GM12878 (cell line): ENCODE results near the gene TMEM50B. TPM values are rescaled to one million over a fixed set of nuclear protein-coding genes. Genes with fewer than 3 reads are reported as not detected.

Experiments used
- ATAC-seq: fragments of 200-7000 bp; cut with Tn5 transposase; 3 replicates; pipeline ENCODE4 v1.9.1; 2020; ENCODE audit warnings: mild to moderate bottlenecking, moderate library complexity
- BruUV-seq: library from RNA; stranded (reverse); fragments of 400-500 nt; replicated peaks from 2 replicates; lab custom pipeline; 2021; lab: Mats Ljungman, UMichigan
- CTCF ChIA-PET: fragments of 300-600 bp; sonication (Branson Sonifier 250); formaldehyde crosslinking; extraction: SDS; loops from one replicate; lab custom pipeline; 2021; ENCODE audit warnings: inconsistent platforms; lab: Yijun Ruan, JAX
- POLR2A ChIA-PET: fragments of 350-600 bp; formaldehyde crosslinking; extraction: SDS; loops from one replicate; lab custom pipeline; 2021; ENCODE audit warnings: inconsistent platforms; lab: Charles Lee
- RAD21 ChIA-PET: fragments of 300-600 bp; sonication (Branson Sonifier 250); formaldehyde crosslinking; loops from one replicate; lab custom pipeline; 2023; ENCODE audit warnings: antibody characterized with exemption; ENCODE audit not compliant: unreplicated experiment; lab: Charles Lee
- SMC1A ChIA-PET: fragments of 300-600 bp; sonication (Branson Sonifier 250); formaldehyde crosslinking; loops from one replicate; lab custom pipeline; 2023; ENCODE audit not compliant: unreplicated experiment, uncharacterized antibody; lab: Charles Lee
- DNase-seq: peaks from one replicate; pipeline ENCODE4 v3.0.0-alpha.2; 2011; ENCODE audit warnings: low read depth, low spot score
- FAIRE-seq: peaks from 3 replicates; lab custom pipeline; 2011; peaks lifted over from hg19 to GRCh38; lab: Jason Lieb, UNC
- H2AFZ ChIP-seq: 2 replicates; pipeline ENCODE4 v1.6.0; 2011; ENCODE audit warnings: low read depth, low read length, control low read depth; ENCODE audit not compliant: control insufficient read depth
- H3K27ac ChIP-seq: 2 replicates; pipeline ENCODE4 v1.5.1; 2011; ENCODE audit warnings: control low read depth; ENCODE audit not compliant: control insufficient read depth, insufficient read depth
- H3K27me3 ChIP-seq, 2 experiments: replicated peaks in 1 of 2; 2 replicates each; pipeline versions ENCODE4 v1.6.0 to v1.6.1; 2011; ENCODE audit warnings: low read length in 1 of 2; ENCODE audit not compliant: control insufficient read depth in 2 of 2, insufficient read depth in 2 of 2
- H3K36me3 ChIP-seq, 2 experiments: 2 replicates each; pipeline ENCODE4 v1.5.1; 2011; ENCODE audit warnings: low read length in 1 of 2; ENCODE audit not compliant: control insufficient read depth in 2 of 2, insufficient read depth in 2 of 2
- H3K4me1 ChIP-seq: 2 replicates; pipeline ENCODE4 v1.6.1; 2011; ENCODE audit warnings: mild to moderate bottlenecking, low read length, moderate library complexity, mixed read lengths; ENCODE audit not compliant: control insufficient read depth, insufficient read depth
- H3K4me2 ChIP-seq: 2 replicates; pipeline ENCODE4 v1.6.0; 2011; ENCODE audit warnings: control low read depth; ENCODE audit not compliant: control insufficient read depth, insufficient read depth
- H3K4me3 ChIP-seq: fragments of 200-600 bp; sonication (generic); 2 replicates; pipeline ENCODE4 v1.5.1; 2016
- H3K79me2 ChIP-seq: 2 replicates; pipeline ENCODE4 v1.6.0; 2011; ENCODE audit warnings: low read length; ENCODE audit not compliant: control insufficient read depth, insufficient read depth
- H3K9ac ChIP-seq: 2 replicates; pipeline ENCODE4 v1.8.0; 2011; ENCODE audit warnings: low read length, control low read depth, mixed read lengths; ENCODE audit not compliant: control insufficient read depth, insufficient read depth
- H3K9me3 ChIP-seq: replicated peaks from 3 replicates; pipeline ENCODE4 v1.5.1; 2011; ENCODE audit warnings: mild to moderate bottlenecking, low read length; ENCODE audit not compliant: control insufficient read depth, insufficient read depth
- H4K20me1 ChIP-seq: 2 replicates; pipeline ENCODE4 v1.6.0; 2011; ENCODE audit not compliant: control insufficient read depth, insufficient read depth
- ATF7 ChIP-seq: fragments of 450-650 bp; IDR thresholded peaks from 2 replicates; pipeline ENCODE4 v1.6.1; 2016; ENCODE audit warnings: low read depth, mild to moderate bottlenecking
- BHLHE40 ChIP-seq, 2 experiments: fragments of 450-650 bp in 1 of 2; IDR thresholded peaks; 2 replicates each; pipeline ENCODE4 v1.6.1; 2011 to 2017; ENCODE audit warnings: low read depth in 2 of 2, borderline replicate concordance in 1 of 2, improper control_type of control experiment in 1 of 2, low read length in 1 of 2, mild to moderate bottlenecking in 1 of 2
- DPF2 ChIP-seq: fragments of 450-650 bp; IDR thresholded peaks from 2 replicates; pipeline ENCODE4 v1.6.1; 2017; ENCODE audit warnings: mild to moderate bottlenecking
- GATAD2B ChIP-seq: fragments of 450-650 bp; conservative IDR thresholded peaks from 2 replicates; pipeline ENCODE4 v1.6.1; 2017; ENCODE audit warnings: low read depth, mild to moderate bottlenecking, moderate library complexity
- HCFC1 ChIP-seq: fragments of 150-350 bp; IDR thresholded peaks from 2 replicates; pipeline ENCODE4 v1.6.1; 2014; ENCODE audit warnings: low read length
- KDM1A ChIP-seq: fragments of 200-600 bp; sonication (generic); IDR thresholded peaks from 2 replicates; pipeline ENCODE4 v1.6.1; 2016; ENCODE audit warnings: borderline replicate concordance
- LARP7 ChIP-seq: fragments of 450-650 bp; IDR thresholded peaks from 2 replicates; pipeline ENCODE4 v1.6.1; 2017; ENCODE audit warnings: mild to moderate bottlenecking
- NFYA ChIP-seq: IDR thresholded peaks from 2 replicates; pipeline ENCODE4 v1.6.1; 2011; ENCODE audit warnings: low read depth, mild to moderate bottlenecking, low read length, improper control_type of control experiment, borderline replicate concordance
- NR2F1 ChIP-seq: fragments of 450-650 bp; conservative IDR thresholded peaks from 2 replicates; pipeline ENCODE4 v1.6.1; 2017; ENCODE audit warnings: mild to moderate bottlenecking
- PKNOX1 ChIP-seq: fragments of 450-650 bp; IDR thresholded peaks from 2 replicates; pipeline ENCODE4 v1.6.1; 2016; ENCODE audit warnings: mild to moderate bottlenecking
- POLR2A ChIP-seq: IDR thresholded peaks from 2 replicates; pipeline ENCODE4 v1.6.1; 2011; ENCODE audit warnings: low read depth, mild to moderate bottlenecking, low read length
- RAD51 ChIP-seq: fragments of 450-650 bp; IDR thresholded peaks from 2 replicates; pipeline ENCODE4 v1.6.1; 2016; ENCODE audit warnings: moderate library complexity, mild to moderate bottlenecking, inconsistent platforms
- RUNX3 ChIP-seq: IDR thresholded peaks from 2 replicates; pipeline ENCODE4 v1.6.1; 2012; ENCODE audit warnings: low read length, inconsistent platforms
- SMARCA5 ChIP-seq: fragments of 450-650 bp; IDR thresholded peaks from 2 replicates; pipeline ENCODE4 v1.6.1; 2017; ENCODE audit warnings: mild to moderate bottlenecking
- STAT3 ChIP-seq: IDR thresholded peaks from 2 replicates; pipeline ENCODE4 v1.6.1; 2011; ENCODE audit warnings: low read depth, low read length, improper control_type of control experiment
- ZNF687 ChIP-seq: fragments of 450-650 bp; IDR thresholded peaks from 2 replicates; pipeline ENCODE4 v1.6.1; 2017; ENCODE audit warnings: mild to moderate bottlenecking, moderate library complexity
- WGBS: methylation state at CpG from one replicate; pipeline ENCODE4 v1.1.6; 2016; ENCODE audit warnings: low lambda C conversion rate; ENCODE audit not compliant: insufficient replicate concordance, insufficient coverage; ENCODE audit errors: missing lambda C conversion rate; 5-methylcytosine and 5-hydroxymethylcytosine counted together
- in situ Hi-C: fragments of 300-500 bp; cut with MboI; formaldehyde crosslinking; loops from 9 replicates; pipeline ENCODE4 v1.14.3; 2018; ENCODE audit warnings: mixed read lengths
- intact Hi-C: fragments of 100-400 bp; cut with micrococcal nuclease; formaldehyde crosslinking; loops from one replicate; pipeline ENCODE4 v1.14.2; 2022; ENCODE audit not compliant: unreplicated experiment
- polyA plus RNA-seq, 11 experiments: library from polyadenylated mRNA; depleted of rRNA in 4 of 11; unstranded in 6 of 11; stranded (reverse) in 5 of 11; fragments of >200 nt; fragmentation: Nextera tagmentation in 4 of 11; fragmentation: Illumina TruSeq in 1 of 11; extraction: Ambion mirVana in 4 of 11; extraction: Trizol in 1 of 11; gene quantifications; 1 replicate in 1 of 11; 2 replicates in 10 of 11; pipeline versions ENCODE4 v1.2.1 to v1.2.3, GENCODE V29; 2011 to 2016; ENCODE audit warnings: inconsistent platforms in 2 of 11, missing spikeins in 2 of 11, low read depth in 1 of 11
- total RNA-seq, 4 experiments: library from RNA; depleted of rRNA in 3 of 4; stranded (reverse); fragments of >200 nt in 3 of 4; fragmentation: Illumina TruSeq in 1 of 4; extraction: Trizol in 1 of 4; gene quantifications; 2 replicates each; pipeline versions ENCODE4 v1.2.1 to v1.2.3, GENCODE V29; 2013 to 2021
- TF ChIP-seq, protein P1 (sequence below): IDR thresholded peaks from 2 replicates; pipeline ENCODE4 v1.6.1; 2011; ENCODE audit warnings: mild to moderate bottlenecking, low read depth, low read length, moderate library complexity; ENCODE audit not compliant: insufficient replicate concordance
- TF ChIP-seq, protein P2 (sequence below): IDR thresholded peaks from 2 replicates; pipeline ENCODE4 v1.6.1; 2011; ENCODE audit warnings: low read depth, mild to moderate bottlenecking, low read length, moderate library complexity, borderline replicate concordance; ENCODE audit errors: extremely low read depth

The TMEM50B gene
- total and polyA plus RNA-seq, 10 of the 15 experiments (the other 5 are each of a cell fraction or from before 2014, with no cell fraction given): 12.1 to 42.1 (median 18.2) TPM

GRCh38 chr21:33412832-33413519 lies 66.8 kb downstream of the TMEM50B start:
- Histone ChIP-seq H3K27ac (peak overlapping the region; percentile 22; the same call in 1 of the 2 replicates), H3K36me3 (peaks cover 14 to 40% of the 10 kb centered on the region in 2 experiments), H3K4me3 (peak overlapping the region; percentile 10; the same call in 1 of the 2 replicates), H2AFZ (no peak overlapping the region), H3K4me1 (peaks cover 22% of the 10 kb centered on the region), H3K9ac (no peak overlapping the region), H4K20me1 (peaks cover 6% of the 10 kb centered on the region), H3K79me2 (peaks cover 73% of the 10 kb centered on the region), H3K9me3 (no peaks in the 10 kb centered on the region), H3K27me3 (no peaks in the 10 kb centered on the region), H3K4me2 (peak overlapping the region; percentile 56)
- RAD21 ChIA-PET: interaction anchor here (1.0 to 4.0 kb wide), 11 partner anchors 9 to 213 kb away, joined by 3 to 33 read pairs (median 4); no protein-coding TSS in a partner anchor
- no peak for FAIRE-seq
- WGBS: 32% methylated on average over 9 of the region's 9 CpGs
- CTCF ChIA-PET: interaction anchor here (0.6 to 2.5 kb wide), 12 partner anchors 8 to 580 kb away, joined by 3 to 8 read pairs (median 4); no protein-coding TSS in a partner anchor
- DNase-seq: no peak
- ATAC-seq: peak; percentile 84
- in situ Hi-C loops: no loop called here
- intact Hi-C loops: no loop called here
- BruUV-seq: no TSS peak
- SMC1A ChIA-PET: interaction anchor here (0.7 to 4.8 kb wide), 14 partner anchors 8 to 175 kb away, joined by 3 to 29 read pairs (median 6); no protein-coding TSS in a partner anchor
- POLR2A ChIA-PET: interaction anchor here (1.3 to 2.1 kb wide), 4 partner anchors 8 to 29 kb away, joined by 4 to 7 read pairs (median 6); no protein-coding TSS in a partner anchor
- peak in 1 of 2 experiments; percentile 10; a peak in 1 of 4 replicates for TF ChIP-seq BHLHE40 (IDR thresholded peaks at IDR 0.05; ENCODE audit: borderline replicate concordance in 1 of 2, low read depth in 2 of 2, low read length in 1 of 2)
- no peak for TF ChIP-seq HCFC1
- TF ChIP-seq SMARCA5: no peak
- TF ChIP-seq RAD51: peak; percentile 80
- TF ChIP-seq NR2F1: peak; percentile 60; the same call in 1 of the 2 replicates
- no peak for TF ChIP-seq LARP7
- TF ChIP-seq ZNF687: peak; percentile 95
- TF ChIP-seq, protein P1, sequence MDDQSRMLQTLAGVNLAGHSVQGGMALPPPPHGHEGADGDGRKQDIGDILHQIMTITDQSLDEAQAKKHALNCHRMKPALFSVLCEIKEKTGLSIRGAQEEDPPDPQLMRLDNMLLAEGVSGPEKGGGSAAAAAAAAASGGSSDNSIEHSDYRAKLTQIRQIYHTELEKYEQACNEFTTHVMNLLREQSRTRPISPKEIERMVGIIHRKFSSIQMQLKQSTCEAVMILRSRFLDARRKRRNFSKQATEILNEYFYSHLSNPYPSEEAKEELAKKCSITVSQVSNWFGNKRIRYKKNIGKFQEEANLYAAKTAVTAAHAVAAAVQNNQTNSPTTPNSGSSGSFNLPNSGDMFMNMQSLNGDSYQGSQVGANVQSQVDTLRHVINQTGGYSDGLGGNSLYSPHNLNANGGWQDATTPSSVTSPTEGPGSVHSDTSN: peak; percentile 83
- no peak for TF ChIP-seq NFYA
- TF ChIP-seq, protein P2, sequence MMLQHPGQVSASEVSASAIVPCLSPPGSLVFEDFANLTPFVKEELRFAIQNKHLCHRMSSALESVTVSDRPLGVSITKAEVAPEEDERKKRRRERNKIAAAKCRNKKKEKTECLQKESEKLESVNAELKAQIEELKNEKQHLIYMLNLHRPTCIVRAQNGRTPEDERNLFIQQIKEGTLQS: no peak
- no peak for TF ChIP-seq KDM1A
- TF ChIP-seq GATAD2B: 0 out of 2 replicates have a peak, but pooled peaks have one; percentile 31
- TF ChIP-seq DPF2: peak; percentile 36; the same call in 1 of the 2 replicates
- peak; percentile 57 for TF ChIP-seq POLR2A
- peak; percentile 72 for TF ChIP-seq RUNX3
- peak; percentile 78 for TF ChIP-seq PKNOX1
- 0 out of 2 replicates have a peak, but pooled peaks have one; percentile 58 for TF ChIP-seq STAT3
- TF ChIP-seq ATF7: 0 out of 2 replicates have a peak, but pooled peaks have one; percentile 23
